Endothelial cell (in vitro differentiated cells): ENCODE results near the gene SNRPD2. TPM values are rescaled to one million over a fixed set of nuclear protein-coding genes. Genes with fewer than 3 reads are reported as not detected.
"Not testable (repeated sequence)": the region's sequence is repeated elsewhere in the genome, so short reads cannot be mapped to it uniquely, and the experiment has no call there.

Experiments used
- DNase-seq: peaks from one replicate; pipeline ENCODE4 v3.0.0; 2021; ENCODE audit warnings: low spot score
- H3K27ac Mint-ChIP-seq: one replicate; pipeline ENCODE4 v1.8.0; 2021; ENCODE audit warnings: mixed read lengths, inconsistent platforms; ENCODE audit not compliant: unreplicated experiment
- H3K27me3 Mint-ChIP-seq: one replicate; pipeline ENCODE4 v1.8.0; 2021; ENCODE audit warnings: mild to moderate bottlenecking, moderate library complexity, mixed read lengths, inconsistent platforms; ENCODE audit not compliant: unreplicated experiment
- H3K36me3 Mint-ChIP-seq: one replicate; pipeline ENCODE4 v1.8.0; 2021; ENCODE audit warnings: mild to moderate bottlenecking, low read depth, mixed read lengths, inconsistent platforms; ENCODE audit not compliant: unreplicated experiment
- H3K4me1 Mint-ChIP-seq: one replicate; pipeline ENCODE4 v1.8.0; 2021; ENCODE audit warnings: mild to moderate bottlenecking, mixed read lengths, inconsistent platforms; ENCODE audit not compliant: unreplicated experiment
- H3K4me3 Mint-ChIP-seq: one replicate; pipeline ENCODE4 v1.8.0; 2021; ENCODE audit warnings: mild to moderate bottlenecking, mixed read lengths, inconsistent platforms; ENCODE audit not compliant: unreplicated experiment
- H3K9me3 Mint-ChIP-seq: one replicate; pipeline ENCODE4 v1.8.0; 2021; ENCODE audit warnings: mixed read lengths, inconsistent platforms; ENCODE audit not compliant: unreplicated experiment
- total RNA-seq: library from RNA; stranded (reverse); fragmentation: NEBNext Ultra II Directional; extraction: Animal tissue kit (Norgen Biotek cat#: 25700); gene quantifications from one replicate; pipeline ENCODE4 v1.2.1, GENCODE V29; 2021; ENCODE audit not compliant: unreplicated experiment
- TF ChIP-seq, protein P1 (sequence below): fragments of 200-600 bp; sonication (generic); IDR thresholded peaks from one replicate; pipeline ENCODE4 v1.5.0; 2021; ENCODE audit warnings: antibody characterized with exemption; ENCODE audit not compliant: unreplicated experiment

Gene SNRPD2
- total RNA-seq, 1 donor from 2014 or later: 479 TPM

DNA sequence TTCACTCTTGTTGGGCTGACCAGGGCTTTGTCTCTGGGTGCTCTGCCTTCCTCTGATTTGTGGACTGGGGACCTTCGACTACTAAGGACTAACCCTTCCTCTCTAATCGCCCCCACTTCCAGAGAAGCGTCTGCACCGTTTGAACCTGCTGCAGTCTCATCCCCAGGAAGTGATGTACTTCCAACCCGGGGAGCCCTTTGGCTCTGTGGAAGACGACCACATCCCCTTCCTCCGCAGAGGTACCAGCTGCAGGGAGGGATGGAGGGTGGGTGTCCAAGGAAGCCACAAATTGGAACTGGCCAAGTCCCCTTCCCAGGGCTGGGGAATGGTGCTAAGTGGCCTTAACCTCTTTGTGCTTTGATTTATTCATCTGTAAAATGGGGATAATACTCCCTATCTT lies 9.9 kb upstream of the SNRPD2 start:
- Mint-ChIP-seq H3K9me3 (no peaks in the 10 kb centered on the region), H3K27ac (no peak overlapping the region), H3K36me3 (peaks cover 18% of the 10 kb centered on the region), H3K27me3 (peaks cover 1% of the 10 kb centered on the region), H3K4me3 (no peak overlapping the region), H3K4me1 (no peaks in the 10 kb centered on the region)
- no peak for DNase-seq
- TF ChIP-seq, protein P1, sequence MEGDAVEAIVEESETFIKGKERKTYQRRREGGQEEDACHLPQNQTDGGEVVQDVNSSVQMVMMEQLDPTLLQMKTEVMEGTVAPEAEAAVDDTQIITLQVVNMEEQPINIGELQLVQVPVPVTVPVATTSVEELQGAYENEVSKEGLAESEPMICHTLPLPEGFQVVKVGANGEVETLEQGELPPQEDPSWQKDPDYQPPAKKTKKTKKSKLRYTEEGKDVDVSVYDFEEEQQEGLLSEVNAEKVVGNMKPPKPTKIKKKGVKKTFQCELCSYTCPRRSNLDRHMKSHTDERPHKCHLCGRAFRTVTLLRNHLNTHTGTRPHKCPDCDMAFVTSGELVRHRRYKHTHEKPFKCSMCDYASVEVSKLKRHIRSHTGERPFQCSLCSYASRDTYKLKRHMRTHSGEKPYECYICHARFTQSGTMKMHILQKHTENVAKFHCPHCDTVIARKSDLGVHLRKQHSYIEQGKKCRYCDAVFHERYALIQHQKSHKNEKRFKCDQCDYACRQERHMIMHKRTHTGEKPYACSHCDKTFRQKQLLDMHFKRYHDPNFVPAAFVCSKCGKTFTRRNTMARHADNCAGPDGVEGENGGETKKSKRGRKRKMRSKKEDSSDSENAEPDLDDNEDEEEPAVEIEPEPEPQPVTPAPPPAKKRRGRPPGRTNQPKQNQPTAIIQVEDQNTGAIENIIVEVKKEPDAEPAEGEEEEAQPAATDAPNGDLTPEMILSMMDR: no peak

DNA sequence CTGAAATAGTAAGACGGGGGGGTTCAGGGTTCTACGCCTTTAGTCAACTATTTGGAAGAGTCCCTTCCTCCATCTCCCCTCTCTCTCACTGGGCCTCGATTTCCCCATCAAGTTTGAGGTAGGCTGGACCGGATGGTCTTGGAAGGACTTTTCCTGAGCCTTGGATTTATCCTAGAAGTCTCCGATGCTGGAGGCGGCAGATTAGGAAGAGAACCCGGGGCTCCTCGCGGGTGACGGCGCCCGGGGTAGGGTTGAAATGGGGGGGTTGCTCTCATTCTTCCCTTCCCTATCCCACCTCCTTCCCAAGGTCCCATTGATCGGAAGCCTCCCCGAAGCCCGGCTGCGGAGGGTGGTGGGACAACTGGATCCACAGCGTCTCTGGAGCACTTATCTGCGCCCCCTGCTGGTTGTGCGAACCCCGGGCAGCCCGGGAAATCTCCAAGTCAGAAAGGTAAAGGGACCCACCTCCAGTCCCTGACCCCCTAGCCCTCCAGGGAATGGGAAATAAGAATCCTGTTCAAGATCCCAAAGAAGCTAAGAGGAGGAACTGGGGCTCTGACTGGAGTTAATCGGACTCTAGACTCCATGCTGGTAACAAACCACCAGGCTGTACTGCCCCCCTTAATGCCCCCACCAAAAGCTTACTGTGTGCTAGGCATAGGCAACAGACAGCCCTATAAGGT lies 1.5 kb upstream of the SNRPD2 start:
- Mint-ChIP-seq H3K27ac (peak overlapping the region; percentile 70), H3K4me3 (peak overlapping the region; percentile 93), H3K9me3 (no peaks in the 10 kb centered on the region), H3K27me3 (peaks cover 8% of the 10 kb centered on the region), H3K36me3 (peaks cover 21% of the 10 kb centered on the region), H3K4me1 (peaks cover 9% of the 10 kb centered on the region)
- peak; percentile 87 for DNase-seq
- TF ChIP-seq, protein P1: peak; percentile 82

DNA sequence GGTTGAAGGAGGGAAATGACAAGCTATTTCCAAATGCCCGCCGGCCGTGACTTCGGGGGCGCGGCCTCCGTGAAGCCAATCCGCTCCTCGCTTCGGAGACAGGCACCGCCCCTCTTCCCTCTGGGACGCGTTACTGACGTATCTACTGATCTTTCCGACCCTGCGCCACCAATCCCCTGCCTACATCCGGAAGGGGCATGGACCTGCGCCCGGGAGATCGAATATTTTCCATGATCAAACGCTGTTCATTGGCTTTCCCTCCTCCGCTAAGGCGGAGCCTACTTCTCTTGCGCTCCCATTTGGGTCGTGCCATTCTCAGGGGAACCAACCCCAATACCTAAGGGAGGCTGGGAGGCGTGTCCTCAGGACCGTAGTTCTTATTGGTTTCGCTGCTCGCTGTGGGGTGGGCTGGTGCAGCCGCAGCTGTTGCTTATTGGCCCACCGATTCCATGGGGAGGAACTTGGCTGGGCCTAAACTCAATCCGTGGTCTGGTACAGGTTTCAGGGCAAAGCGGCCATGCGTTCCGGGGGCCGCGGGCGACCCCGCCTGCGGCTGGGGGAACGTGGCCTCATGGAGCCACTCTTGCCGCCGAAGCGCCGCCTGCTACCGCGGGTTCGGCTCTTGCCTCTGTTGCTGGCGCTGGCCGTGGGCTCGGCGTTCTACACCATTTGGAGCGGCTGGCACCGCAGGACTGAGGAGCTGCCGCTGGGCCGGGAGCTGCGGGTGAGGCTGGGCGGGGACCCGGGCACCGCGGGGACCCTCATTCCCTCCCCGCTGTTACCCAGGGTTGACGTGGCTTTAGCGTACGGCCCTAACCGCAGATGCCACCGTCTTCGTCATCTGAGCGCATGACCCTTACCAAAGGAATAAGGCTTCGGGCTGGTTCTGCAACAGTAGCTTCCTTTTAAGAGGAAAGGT lies 693 bp upstream of the SNRPD2 start, which contains the start of gene QPCTL:
Gene QPCTL, plus strand, starts transcription at position 480 of the 919 bp plus-strand sequence. Its CDS starts 38 bp downstream, at position 518.
- peak; percentile 91 for DNase-seq
- Mint-ChIP-seq H3K27me3 (peaks cover 8% of the 10 kb centered on the region), H3K9me3 (no peaks in the 10 kb centered on the region), H3K36me3 (peaks cover 16% of the 10 kb centered on the region), H3K4me1 (peaks cover 9% of the 10 kb centered on the region), H3K4me3 (peak within 1 kb of the TSS; percentile 100), H3K27ac (peak within 1 kb of the TSS; percentile 96)
- TF ChIP-seq, protein P1: peak; percentile 8

DNA sequence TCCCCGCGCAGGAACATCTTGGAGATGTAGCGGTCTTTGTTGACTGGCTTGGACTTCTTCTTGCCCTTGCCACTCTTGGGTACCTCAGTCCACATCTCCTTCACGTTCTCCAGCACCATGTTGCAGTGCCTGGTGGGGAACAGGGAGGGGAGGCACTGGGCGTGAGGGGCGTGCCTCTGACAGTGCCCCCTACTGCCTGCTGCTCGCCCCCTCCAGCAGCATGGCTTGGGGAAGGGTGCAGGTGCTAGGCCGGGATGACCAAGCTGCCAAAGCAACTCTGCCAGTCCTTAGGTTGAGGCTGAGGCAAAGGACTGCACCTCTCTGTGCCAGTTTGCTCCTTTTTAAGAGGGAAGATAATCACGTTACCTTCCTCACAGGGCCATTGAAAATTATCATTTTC lies 4.2 kb downstream of the SNRPD2 start:
- TF ChIP-seq, protein P1: no peak
- no peak overlapping the region for H3K27ac Mint-ChIP-seq

DNA sequence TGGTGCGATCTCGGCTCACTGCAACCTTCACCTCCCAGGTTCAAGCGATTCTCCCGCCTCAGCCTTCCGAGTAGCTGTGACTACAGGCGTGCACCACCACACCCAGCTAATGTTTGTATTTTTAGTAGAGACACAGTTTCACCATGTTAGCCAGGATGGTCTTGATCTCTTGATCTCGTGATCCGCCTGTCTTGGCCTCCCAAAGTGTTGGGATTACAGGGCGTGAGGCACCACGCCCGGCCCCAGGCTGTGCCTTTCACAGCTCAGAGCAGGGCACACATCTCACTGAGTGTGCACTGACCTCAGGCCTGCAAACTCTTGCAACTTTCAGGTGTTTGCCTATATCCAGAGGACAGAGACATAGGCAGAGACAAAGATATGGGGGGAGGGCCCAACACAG lies 6.7 kb downstream of the SNRPD2 start:
- not testable (repeated sequence) for H3K27ac Mint-ChIP-seq, H3K4me3 Mint-ChIP-seq, DNase-seq, H3K27me3 Mint-ChIP-seq, H3K9me3 Mint-ChIP-seq, H3K4me1 Mint-ChIP-seq
- peaks cover 25% of the 10 kb centered on the region for H3K36me3 Mint-ChIP-seq

More for the DNA sequence above, 4.2 kb downstream of the SNRPD2 start:
- DNase-seq: no peak
- H3K4me3 Mint-ChIP-seq: no peak overlapping the region
- peaks cover 9% of the 10 kb centered on the region for H3K27me3 Mint-ChIP-seq
- H3K4me1 Mint-ChIP-seq: peaks cover 9% of the 10 kb centered on the region
- H3K36me3 Mint-ChIP-seq: peaks cover 29% of the 10 kb centered on the region
- no peaks in the 10 kb centered on the region for H3K9me3 Mint-ChIP-seq
